ENCODE results near the gene OLIG1.

Gene OLIG1

DNA sequence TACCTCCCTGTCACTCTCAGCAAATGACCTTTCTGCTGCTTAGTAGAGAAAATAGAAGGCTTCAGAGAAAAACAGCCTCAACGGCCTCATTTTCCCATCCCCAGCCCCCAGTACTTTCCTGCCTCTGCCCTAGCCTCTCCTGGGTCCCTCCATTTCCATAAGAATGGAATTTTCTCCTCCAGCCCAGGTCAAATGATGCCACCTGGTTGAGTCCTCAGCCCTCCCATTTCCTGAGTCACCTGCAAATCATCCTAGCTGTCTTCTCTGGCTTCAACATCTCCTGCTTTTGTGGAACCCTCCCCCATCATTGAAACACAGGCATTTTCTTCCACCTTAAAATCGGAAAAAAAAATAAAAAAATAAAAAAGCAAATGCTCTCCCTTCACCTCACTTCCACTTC, 35.1 kb downstream of the OLIG1 start:
- no peak for DNase-seq

DNA sequence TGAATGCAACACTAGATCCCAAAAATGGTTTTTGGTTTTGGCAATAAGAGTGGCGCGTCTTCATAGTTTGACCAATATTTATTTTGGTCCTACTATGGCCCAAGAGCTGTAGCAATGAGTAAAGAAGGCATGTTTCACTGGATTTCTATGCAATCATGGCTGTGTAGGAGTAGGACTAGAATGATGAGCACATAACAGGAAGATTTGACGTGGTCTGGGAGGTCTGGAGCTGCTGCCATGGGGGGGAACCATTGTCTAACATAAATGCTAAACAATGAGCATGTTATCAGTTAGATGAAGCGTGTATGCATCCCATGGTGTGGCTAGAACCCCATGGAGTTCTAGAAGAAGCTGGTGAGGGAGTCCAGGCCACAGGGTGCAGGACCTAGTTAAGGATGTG, 38.3 kb downstream of the OLIG1 start:
- no peak for DNase-seq

DNA sequence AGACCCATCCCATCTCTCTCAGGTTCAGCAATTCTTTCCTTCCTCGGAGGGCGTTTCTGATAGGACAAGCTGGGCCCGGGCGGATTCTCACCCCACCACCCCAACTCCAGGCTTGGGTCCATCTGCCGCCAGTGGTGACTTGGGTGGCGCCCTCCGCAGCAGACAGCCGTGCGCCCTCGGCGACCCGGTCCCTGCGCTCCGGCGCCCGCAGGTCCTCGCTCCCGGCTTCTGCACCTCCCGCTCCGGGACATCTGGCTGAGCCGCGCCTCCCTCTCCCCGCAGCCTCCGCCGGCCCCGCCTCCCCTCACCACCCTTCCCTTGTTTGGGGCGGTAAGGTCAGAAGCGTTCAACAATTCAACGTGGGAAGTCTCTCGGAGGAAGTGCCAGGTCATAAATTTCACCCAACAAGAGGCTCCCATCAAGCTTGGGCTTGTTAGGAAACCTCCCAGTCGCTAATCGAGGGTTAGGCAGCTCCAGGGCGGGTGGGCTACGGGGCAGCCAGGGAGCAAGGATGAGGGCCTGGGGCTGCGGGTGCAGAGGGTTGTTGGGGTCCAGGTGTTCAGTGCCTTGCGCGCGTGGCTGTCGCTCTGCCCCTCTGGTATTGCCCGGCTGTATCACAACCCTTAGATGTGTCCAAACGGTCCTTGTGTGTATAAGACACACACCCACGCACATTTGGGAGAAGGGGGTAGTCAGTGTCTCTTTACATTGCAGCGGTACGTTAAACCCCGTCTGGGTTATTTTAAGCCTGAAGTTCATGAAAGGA, 39.8 kb downstream of the OLIG1 start:
- DNase-seq, result peak; percentile 24

DNA sequence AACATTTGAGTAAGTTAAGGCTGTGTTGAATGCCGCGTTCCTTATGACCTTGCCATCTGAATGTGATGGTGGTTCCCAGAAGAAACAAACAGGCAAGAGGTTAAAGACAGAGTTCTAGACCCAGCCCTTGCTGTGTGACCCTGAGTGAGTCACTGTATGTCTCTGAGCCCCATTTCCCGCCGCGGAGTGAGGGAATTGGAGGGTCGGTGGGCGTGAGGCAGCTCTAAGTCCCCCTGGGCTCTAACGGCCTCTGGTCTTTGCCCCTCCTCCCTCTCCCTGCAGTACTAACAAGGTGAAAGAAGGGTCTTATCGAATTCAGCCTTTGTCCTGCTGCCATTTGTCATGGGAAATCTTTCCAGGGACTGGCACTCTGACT, 40.4 kb downstream of the OLIG1 start:
- DNase-seq, result no peak

DNA sequence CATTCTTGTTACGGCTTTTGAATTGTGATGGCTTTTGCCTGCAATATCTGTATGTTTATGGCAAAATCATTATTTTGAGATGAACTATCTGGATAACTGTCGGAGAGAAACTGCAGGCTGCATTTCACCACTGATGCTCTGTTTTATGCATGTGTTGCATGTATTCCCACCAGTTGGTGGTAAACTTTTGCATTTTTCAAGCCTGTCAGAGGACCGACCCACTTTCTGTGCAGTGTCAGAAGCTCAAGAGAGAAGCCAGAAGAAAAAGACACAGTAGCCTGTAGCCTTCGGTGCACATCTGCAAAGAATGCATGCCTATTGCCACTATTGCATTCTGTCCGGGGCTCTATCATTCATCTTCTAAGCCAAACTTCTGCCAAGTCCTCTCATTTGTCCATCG, 41.6 kb downstream of the OLIG1 start:
- DNase-seq, result no peak

DNA sequence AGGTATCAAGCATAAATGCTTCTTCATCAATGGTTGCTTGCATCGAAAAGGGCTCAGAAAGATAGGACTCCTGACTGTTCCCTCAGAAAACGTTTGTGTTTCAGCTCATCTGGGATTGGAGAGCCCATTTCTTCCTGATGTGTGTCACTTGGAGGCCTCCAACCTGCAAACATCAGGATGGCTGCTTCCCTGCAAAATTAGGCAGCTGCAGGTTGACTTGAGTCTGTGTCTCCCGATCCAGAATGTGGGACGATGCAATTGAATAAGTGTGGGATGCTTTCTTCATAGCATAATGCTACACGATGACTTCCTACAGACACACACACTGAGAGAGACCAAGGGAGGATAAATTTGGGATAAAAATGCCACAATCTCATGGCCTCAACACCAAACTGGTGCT, 42.2 kb downstream of the OLIG1 start:
- no peak for DNase-seq

DNA sequence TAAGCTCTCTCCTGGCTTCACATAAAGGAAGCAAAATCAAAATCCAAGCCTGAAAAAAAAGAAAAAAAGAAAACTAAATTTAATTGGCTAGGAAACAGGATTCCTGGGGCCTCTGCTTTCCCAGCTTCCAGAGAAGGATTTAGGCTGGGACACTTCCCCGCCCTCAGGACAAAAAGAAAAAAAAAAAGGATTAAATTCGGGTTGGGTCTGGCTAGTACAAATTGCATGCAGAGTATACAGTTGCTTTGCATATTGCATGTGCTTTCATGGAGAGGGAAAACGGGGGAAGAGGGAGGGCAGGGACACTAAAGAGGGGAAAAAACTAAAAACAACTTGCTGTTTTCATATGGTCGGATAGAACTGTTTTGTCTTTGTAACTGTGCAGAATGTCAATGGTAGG, 42.7 kb downstream of the OLIG1 start:
- no peak for DNase-seq

DNA sequence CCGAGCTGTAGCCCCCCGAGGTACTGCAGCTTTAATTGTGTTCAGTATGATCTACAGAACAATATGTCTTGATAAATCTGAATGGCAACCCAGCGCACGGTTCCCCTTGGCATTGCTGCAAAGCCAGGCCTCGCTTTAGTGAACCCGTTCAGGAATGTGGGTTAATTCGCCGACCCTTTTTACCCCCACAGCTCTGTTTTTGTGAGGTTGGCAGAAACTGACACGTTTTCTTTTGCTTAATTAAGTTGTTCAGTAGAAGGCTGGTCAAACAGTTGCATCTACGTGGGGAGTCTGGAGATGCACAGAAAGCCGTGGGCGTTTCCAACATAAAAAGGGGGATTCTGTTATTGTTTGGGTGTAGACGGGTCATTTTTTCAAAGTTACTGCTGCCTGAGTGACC, 43.2 kb downstream of the OLIG1 start:
- no peak for DNase-seq

DNA sequence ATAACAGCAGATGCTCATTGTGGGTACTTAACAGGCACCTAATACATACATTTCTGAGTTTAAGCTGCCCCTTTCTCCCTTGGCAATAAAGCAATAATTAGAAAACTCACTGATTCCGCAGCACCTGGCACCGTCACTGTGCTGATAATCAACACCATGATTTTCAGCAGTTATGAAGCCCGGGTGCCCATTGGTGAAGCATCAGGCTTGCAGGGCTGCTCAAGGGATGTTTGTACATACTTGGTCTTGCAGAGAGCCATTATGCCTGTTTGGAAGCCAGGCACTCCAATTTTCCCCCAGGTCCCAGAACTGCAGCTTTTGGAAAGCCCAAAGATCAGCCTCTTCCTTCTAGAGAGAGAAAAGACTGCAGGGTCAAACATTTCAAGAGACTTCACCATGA, 44.3 kb downstream of the OLIG1 start:
- DNase-seq, result no peak

DNA sequence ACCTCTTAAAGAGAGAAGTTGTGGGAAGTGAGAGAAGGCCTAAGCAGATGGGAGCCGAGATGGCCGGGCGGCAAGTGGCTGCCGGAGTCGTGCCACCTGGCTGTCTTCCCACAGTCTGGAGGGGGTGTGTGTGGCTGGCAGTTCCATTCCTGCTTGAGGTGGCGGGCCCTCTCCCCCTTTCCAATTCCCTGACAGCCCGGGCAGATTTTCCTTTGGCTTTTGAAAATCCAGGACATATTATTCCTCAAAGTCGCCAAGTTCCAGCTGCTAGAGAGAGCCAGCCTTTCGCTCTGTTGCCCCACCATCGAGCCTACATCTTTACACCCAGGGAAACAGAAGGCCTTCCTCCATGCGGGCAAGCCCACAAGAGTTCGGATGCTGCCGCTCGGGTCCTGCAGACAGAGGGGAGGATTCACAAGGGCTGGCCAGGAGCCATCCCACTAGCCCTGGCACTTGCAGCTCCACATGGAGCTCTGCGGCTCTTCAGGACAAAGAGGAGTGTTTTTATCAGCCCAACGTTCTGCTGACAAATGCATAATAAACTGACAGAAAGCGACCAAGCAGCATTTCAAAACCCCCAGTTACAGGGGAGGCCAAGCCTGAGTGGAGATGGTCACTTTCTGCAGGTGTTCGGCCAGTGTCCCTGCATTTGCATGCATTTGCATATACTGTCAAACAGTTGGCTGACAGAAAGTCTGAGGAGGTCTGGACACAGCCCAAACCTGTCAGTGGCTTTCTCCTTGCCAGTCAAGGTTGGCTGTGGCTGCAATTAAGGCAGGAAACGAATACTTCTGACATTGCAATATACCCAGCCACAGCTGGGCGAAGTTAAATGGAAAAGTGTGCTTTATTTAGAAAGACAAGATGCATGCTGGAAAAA, 45.9 kb downstream of the OLIG1 start:
- DNase-seq, result no peak

DNA sequence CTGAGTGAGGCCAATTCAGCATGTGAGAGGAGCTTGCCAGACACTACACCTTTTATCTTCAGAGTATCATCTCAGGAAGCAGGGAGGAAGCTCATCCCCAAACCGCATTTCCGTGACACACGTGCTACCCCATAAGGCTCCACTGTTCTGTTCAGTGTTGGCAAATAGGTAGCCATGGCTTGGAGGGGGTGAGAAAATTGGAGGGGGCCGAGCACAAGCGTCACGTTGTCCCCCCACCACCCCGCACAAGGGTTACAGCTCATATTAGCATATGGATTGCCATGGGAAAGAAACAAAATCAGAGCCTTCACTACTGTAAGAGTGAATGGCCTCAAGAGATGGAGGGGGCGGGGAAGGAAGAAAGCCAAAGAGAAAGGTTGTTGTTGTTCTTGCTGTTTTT, 46.7 kb downstream of the OLIG1 start:
- DNase-seq, result no peak

DNA sequence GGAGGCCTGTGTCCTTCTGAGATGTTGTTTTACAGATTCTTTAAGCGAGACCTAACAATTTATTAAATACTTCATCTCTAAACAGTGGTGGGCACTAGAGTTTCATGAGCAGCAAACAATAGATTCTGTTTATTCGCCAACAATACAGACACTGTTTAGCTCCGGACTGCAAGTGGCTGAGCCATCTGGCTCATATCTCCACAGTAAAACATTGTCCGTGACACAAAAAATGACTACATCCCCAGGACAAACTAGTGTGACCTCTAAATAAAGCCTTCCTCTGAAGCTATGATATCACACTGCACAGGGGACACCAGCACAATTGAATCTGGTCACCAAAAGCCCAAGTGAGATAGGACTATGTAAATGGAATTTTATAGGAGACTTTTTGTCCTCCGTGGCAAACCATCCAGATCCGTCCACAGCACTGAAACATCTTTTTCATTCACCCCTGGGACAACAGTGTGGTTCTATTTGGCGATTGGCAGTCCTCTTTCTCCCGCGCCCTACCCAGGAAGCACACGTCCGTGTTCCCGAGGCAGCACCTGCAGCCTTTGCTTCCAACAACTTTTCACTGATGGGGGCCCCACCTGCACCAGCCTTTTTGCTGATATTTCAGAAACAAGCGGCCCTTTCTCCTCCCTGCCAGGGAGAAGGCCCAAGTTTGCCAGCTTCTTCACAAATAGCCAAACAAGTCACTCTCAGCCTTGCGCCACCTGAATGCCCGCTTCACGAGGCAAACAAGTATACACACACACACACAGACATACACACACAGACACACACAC, 47.4 kb downstream of the OLIG1 start:
- no peak for DNase-seq

Measured in CD4-positive, alpha-beta T cell treated with Interferon gamma for 1 hour (primary cell).